NCI-H2107 (cell line): ENCODE data around the gene BEND3.
"Not testable (repeated sequence)": the region's sequence is repeated elsewhere in the genome, so short reads cannot be mapped to it uniquely, and the experiment has no call there.

Experiments used
- DNase-seq: peaks from one replicate; lab custom pipeline; 2025; lab: John Stamatoyannopoulos, UW

Gene BEND3

DNA sequence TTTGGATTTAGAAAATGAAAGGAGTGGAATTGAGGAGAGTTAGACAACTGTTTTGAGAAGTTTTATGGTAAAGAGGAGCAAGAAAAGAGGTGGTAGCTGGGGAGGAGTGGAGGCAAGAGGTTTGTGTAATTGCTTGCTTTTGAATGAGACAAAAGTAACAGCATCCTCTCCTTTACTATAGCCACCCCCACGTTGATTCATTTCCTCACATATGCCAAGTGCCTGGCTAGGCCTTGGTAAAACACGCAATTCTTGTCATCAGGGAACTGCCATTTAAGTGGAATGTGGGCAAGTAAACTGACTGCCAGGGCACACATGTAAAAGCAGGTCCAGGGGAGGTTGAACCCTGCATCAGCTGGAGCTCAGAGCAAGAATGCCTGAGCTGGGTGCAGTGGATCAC, 83.3 kb downstream of the BEND3 start:
- DNase-seq = no peak

DNA sequence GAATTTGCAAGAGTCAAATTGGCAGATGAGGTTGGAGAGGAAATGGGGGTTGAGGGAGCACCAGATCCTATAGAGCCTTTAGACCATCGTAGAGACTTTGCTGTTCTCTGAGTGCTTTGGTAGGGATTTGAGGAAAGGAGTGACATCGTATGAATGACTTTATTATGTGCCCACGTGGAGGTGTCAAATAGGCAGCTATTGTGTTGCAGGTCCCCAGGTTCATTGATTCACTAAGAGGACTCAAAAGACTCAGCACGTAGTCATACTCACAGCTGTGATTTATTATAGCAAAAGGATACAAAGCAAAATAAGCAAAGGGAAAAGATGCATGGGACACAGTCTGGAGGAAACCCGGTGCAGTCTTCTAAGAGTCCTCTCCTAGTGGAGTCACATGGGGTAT, 85.2 kb downstream of the BEND3 start:
- DNase-seq = no peak

DNA sequence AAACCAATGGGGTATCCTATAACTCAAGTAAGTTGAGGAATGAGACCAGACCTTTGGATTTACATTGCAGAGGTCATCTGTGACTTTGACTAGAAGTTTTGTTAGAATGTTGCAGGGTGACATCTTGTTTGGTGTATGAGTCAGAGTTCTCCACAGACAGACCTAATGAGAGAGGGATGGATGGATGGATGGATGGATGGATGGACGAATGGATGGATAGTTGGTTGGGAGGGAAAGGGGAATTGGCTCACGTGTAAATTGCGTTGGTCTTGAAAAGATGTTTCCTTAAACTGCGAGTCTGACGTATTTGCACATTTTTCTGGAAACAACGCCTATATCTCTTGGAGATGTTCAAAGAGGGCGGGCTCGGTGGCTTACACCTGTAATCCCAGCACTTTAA, 88.3 kb downstream of the BEND3 start:
- DNase-seq = no peak

DNA sequence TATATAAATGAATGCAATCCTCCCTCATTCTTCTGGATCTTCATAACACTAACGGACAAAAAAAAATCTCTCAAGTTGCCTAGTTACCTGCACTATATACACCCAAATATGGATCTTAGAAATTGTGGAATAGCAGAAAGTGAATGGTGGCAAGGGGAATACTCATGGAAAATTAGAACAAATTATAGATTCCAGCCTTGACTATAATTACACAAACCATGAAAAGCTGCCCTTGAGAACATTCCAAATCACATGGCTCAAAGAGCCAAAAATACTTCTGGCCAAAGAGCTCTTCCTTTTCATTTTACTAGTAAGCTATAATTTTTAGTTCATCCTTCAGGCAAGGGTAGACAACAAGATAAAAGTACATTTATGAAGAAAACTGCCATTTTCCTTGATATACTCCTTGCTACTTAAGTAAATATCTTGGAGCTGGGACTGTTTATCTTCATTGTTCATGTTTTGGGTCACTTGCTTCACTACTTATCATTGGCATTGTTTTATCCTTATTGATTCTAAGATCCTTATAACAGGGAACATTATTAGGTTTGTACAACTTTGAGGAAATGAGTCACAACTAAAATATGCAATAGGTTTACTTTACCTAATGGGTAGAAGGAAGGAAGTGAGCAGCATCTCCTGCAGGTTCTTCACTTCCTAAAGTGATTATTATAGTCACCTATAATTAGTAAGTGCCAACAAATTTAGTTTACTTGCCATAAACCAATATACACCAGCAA, 93.7 kb downstream of the BEND3 start:
- no peak for DNase-seq

DNA sequence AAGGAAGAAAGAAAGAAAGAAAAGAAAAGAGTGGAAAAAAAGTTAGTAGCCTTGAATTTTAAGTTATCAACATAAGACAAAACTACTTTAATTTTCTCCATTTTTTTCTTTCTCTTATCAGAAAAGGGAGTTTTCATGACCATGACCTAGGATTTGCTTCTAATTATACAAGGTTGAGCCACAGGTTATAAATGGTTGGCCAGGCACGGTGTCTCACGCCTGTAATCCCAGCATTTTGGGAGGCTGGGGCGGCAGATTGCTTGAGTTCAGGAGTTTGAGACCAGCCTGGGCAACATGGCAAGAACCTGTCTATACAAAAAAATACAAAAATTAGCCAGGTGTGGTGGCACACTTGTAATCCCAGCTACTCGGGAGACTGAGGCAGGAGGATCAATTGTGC, 95.1 kb downstream of the BEND3 start:
- no peak for DNase-seq

DNA sequence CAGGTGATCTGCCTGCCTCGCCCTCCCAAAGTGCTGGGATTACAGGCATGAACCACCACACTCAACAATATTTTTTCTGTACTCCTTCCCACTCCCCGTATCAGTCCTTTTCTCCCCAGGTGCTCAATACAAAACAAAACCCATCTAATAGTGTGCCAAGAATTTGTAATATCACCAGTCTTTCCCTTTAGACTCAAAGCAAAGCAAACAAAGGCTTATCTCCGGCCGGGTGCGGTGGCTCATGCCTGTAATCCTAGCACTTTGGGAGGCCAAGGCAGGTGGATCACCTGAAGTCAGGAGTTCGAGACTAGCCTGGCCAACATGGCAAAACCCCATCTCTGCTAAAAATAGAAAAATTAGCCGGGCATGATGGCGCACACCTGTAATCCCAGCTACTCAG, 95.7 kb downstream of the BEND3 start:
- DNase-seq = not testable (repeated sequence)

DNA sequence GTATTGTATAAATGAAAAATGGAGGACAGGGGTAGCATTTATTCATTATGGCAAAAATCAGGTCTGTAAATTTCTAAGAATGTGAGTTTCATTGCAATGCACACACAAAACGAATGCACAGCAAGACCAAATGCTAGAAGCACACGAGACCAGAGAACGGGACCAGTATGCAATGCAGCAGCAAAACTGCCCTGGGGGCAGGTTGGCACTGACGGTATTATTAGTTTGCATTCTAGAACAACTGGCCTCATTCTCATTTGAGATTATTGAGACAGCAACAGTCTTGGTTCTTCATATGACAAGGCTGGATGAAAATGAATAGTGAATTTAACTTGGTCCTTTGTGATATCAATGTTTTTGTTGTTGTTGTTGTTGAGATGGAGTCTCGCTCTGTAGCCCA, 96.3 kb downstream of the BEND3 start:
- DNase-seq = no peak
